MM.1S (cell line): ENCODE results near the gene EIF4E.

ENCODE experiments used
- CTCF ChIP-seq: fragments of 300-600 bp; sonication (generic); IDR thresholded peaks from 2 replicates; pipeline ENCODE4 v1.5.1; 2016; ENCODE audit warnings: antibody characterized with exemption, low read length, mixed read lengths
- EZH2phosphoT487 ChIP-seq: fragments of 300-600 bp; sonication (generic); IDR thresholded peaks from 2 replicates; pipeline ENCODE4 v1.6.1; 2018; ENCODE audit warnings: antibody characterized with exemption, low read length

- TF ChIP-seq CTCF (no peak), EZH2phosphoT487 (no peak)
Measured at GRCh38 chr4:98890702-98891455, 38.1 kb downstream of the EIF4E start.
